IPS DF 4.7 (cell line): ENCODE data around the gene OR52M1.
"Not testable (repeated sequence)": the region's sequence is repeated elsewhere in the genome, so short reads cannot be mapped to it uniquely, and the experiment has no call there.

Experiments
- DNase-seq: peaks from one replicate; pipeline ENCODE4 v3.0.0-alpha.2; 2013; ENCODE audit warnings: low spot score; ENCODE audit errors: extremely low read depth

OR52M1 gene, protein sequence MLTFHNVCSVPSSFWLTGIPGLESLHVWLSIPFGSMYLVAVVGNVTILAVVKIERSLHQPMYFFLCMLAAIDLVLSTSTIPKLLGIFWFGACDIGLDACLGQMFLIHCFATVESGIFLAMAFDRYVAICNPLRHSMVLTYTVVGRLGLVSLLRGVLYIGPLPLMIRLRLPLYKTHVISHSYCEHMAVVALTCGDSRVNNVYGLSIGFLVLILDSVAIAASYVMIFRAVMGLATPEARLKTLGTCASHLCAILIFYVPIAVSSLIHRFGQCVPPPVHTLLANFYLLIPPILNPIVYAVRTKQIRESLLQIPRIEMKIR

GRCh38 chr11:4544891-4545290 is at the start of gene OR52M1:
Gene OR52M1 (plus strand): TSS chr11:4545191. CDS start chr11:4545191, 0 bp downstream.
- no peak for DNase-seq

- no peak for DNase-seq
These were observed 49.5 kb upstream of the OR52M1 start for GRCh38 chr11:4495487-4495886.

DNA sequence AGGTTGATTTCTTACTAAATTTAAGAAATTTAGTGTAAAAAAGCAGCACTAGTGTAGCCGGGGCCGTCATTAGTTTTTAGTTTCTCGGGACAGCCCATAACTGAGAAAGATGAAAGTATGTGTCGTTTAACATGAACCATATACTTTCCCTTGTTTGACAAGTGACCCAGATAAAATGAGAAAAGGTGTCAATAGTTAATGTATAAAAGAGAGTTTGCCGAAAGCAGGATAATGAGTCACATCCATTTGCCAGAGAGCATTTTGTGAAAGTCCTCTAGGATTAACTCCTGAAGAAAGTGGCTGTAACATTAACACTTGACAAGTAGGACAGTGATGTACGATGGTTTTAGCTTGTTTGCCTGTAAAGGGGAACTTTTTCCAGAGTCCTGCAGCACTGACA is 49.0 kb upstream of the OR52M1 start:
- no peak for DNase-seq

DNA sequence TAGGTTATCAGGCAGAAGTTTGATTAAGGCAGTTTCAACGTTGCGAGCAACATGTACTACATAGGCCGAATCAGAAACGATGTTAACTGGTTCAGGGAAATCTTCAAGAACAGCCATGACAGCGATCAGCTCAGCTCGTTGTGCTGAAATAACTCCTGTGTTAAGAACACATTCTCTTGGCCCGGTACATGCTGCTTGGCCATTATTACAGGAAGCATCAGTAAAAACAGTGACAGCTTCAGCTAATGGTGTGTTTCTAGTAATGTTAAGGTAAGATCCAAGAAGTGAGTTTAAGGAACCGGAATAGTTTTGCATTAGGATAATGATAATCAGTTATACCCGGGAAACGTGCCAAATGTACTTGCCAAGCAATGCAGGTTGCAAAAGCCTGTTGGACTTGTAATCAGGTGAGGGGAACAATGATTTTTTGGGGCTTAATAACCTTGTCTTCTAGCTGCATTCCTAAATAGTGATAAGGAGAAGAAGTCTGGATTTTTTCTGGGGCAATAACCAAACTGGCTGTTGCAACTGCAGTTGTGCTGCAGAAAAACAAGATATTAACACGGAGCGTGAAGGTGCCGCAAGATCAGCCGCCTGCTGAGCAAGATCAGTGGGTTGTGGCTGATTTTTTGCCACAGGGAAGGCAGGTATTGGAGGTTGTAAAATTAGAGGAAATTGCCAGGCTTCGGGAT is 48.3 kb upstream of the OR52M1 start:
- no peak for DNase-seq

DNA sequence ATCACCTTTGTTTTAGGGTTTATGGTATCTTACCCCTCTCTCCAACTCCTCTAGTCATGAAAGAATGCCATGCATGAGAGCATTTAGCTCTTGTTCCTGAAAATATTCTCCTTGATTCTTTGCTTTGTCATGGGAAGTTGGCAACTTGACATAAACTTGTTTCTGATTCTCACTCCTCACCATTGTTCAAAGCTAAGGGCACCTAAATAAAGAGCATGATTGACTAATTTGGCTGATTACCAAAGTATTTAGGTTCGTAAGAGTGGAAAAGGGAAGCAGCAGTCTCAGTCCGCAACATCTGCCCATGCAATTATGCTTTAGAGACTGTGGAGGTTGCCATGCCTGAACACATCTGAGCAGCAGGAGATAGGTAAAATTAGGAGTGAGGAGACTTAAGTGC is 36.1 kb upstream of the OR52M1 start:
- no peak for DNase-seq

DNA sequence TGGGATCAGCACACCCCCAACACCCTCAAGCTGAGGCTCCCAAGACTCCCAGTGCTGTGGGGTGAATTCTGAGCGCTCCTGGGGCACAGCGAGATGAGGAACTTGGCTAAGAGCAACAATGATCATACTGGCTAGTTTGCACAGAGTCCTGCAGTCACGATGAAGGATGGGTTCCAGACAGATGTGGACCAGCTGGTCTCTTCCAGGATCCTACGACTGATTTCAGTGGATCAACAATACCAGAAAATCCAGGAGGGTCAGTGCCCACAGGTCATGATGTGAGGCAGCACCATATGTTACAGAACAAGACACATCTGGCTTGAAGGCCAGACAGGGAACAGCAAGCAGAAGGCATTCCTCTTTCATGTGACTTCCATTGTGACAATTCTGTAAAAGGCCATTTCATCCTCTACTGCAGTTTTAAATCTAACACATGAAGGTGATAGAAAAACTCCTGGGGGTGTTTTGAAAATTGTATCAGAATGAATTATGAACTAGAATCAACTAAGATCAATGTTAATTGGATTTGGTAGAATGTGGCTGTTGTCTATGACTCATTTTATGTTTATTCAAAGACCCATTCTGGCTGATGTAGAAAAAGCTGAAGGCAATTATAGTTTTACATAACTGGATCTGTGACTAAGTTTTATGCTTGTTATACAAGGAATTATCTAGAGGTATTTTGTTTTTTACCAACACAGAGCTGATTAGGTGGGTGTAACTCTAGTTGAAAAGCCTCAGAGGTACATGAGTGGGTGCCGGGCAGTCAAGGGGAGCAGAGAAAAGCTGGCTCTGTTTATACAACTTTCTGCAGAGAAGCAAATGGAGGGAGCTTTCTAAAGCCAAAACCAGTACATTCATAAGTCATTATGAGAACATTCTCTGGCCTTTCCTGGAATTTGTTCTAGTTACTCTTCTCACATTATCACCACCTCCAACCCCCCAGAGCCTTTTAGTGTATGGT is 33.4 kb upstream of the OR52M1 start:
- no peak for DNase-seq

DNA sequence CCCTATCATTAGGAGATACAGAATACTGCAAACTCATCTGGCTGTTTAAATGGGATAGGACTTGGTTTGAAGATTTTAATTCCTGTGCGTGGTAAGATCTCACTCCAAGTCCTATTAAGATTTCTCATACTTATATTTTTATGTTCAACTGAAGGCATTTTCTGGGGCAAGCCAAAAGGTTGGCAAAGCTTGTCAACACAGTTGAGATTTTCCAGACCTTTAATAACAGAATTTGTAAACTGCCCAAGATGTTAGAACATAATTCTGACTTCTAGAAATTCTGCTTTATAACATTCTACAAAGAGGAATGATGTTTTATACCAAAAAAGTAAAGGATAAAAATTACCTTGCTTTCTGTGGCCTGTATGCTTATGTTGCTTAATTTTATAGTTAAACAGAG is 30.8 kb upstream of the OR52M1 start:
- no peak for DNase-seq

DNA sequence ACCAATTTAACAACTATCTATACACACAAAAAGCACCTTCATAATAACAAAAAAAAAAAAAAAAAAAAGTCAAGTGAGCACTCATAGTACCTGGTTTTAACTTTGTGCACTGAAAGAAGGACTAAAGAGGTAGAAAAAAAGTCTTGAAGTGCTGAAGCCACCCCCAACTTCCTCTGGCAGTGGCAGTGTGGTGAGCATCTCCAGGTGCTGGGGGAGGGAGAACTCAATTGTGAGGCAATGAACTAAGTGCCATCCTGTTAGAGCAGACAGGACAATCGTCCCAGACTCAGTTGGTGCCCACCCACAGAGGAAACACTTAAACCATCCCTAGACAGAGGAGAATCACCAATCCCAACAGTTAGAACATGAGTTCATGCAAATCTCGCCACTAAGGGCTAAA is 22.7 kb upstream of the OR52M1 start:
- no peak for DNase-seq

DNA sequence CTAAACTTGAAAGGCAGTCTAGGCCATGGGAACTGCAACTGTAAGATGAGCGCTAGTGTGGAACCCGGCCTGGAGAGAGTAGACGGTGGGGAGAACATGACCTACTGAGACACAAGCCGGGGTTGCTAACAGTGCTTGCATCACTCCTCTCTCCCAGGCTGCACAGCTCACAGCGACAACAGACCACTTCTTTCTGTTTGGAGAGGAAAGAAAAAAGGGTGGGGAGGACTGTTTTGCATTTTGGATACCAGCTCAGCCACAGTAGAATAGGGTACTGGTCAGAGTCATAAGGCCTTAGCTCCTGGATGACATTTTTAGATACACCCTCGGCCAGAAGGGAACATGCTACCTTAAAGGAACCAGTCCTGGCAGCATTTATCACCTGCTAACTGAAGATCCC is 22.2 kb upstream of the OR52M1 start:
- no peak for DNase-seq

DNA sequence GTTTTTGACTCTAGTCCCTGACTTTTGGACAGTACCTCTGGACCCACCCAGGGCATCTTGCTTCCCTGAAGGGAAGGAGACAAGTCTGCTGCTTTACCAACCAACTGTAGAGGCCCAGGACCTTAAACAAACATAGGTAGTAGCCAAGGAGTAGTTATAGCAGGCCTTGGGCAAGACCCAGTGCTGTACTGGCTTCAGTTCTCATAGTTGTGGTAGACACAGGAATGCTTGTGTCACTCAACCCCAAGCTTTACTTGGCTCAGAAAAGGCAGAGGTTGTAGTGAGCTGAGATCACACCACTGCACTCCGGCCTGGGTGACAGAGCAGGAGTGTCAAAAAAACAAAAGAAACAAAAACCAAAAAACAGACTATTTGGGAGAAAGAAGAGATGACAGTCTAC is 21.3 kb upstream of the OR52M1 start:
- no peak for DNase-seq

DNA sequence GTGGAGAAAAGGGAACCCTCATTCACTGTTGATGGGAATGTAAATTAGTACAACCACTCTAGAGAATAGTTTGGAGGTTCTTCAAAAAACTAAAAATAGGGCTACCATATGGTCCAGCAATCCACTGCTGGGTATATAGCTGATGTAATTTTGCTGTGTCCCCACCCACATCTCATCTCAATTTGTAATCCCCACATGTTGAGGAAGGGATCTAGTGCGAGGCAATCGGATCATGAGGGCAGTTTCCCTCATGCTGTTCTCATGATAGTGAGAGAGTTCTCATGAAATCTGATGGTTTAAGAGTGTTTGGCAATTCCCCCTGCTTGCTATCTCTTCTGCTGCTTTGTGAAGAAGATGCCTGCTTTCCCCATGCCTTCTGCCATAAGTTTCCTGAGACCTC is 17.1 kb upstream of the OR52M1 start:
- DNase-seq: no peak

DNA sequence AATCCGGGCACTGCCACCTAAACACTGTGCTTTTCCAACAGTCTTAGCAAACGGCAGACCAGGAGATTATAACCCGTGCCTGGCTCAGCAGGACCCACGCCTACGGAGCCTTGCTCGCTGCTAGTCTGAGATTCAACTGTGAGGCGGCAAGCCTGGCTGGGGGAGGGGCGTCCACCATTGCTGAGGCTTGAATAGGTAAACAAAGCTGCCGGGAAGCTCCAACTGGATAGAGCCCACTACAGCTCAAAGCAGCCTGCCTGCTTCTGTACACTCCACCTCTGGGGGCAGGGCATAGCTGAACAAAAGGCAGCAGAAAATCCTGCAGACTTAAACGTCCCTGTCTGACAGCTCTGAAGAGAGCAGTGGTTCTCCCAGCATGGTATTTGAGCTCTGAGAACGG is 13.3 kb upstream of the OR52M1 start:
- not testable (repeated sequence) for DNase-seq

DNA sequence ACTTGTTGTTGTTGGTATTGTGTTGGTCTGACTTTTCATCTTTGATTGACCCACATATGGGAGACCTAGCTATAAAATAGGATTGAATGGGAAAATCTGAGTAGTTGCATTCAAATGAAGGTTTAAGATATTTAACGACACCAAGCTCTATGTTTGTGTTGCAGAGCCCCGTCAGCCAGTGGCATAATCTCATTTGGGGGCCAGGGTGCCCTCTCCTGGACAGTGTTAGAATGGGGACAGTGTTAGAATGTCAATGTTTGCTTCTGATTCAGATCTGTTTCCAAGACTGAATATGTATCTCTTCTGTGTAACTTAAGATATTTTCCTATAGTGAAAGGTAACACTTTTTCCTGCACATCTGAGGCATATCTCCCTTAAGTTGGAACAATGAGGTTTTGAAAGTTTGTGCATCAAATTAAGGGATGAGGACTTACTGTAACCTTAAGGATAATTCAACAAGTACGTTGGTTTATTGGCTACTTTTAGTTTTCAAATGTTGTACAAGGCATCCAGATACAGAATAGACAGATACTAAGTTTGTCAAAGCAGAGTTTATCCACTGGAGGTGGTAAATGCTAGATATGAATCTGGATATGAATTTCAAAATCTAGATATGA is 5.3 kb upstream of the OR52M1 start:
- DNase-seq: no peak

GRCh38 chr11:4541071-4541470 is 3.9 kb upstream of the OR52M1 start:
- no peak for DNase-seq

DNA sequence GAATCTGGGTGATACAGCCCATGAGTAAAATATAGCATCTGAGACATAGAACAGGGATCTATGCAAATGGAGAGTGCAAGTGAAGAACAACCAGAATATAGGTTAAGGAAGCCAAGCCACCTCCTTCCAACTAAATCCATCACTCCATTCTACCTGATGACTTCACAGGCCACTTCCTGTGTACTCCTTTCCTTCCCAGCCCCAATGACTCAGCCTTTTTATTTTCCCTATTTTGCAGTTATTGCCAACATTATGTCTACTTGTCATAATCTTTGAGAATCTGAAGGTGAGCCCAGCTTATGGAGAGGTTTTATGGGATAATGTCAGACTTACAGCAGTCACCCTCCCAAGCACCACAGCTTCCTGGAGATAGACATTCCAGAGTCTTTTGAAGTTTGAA is 1.4 kb upstream of the OR52M1 start:
- DNase-seq: no peak

GRCh38 chr11:4546878-4547277 is 1.9 kb downstream of the OR52M1 start:
- DNase-seq: no peak

DNA sequence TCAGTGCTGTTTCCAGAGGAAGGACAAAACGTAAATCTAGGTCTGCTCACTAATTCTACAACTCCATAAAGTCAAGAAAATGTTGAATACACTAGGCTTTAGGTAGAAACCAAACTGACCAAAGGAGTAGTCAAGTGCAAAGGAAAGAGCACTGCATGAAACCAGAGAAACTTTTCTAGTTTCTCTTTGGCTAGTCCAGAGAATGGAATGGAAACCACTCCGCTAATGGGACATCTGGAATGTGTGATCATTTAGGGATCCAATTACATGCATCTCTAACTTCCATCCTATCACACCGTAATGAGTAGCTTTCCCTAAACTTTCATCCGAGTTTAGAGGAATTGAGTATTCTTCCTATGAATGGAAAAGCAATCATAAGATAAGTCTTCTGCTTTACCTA is 2.4 kb downstream of the OR52M1 start:
- DNase-seq: no peak

DNA sequence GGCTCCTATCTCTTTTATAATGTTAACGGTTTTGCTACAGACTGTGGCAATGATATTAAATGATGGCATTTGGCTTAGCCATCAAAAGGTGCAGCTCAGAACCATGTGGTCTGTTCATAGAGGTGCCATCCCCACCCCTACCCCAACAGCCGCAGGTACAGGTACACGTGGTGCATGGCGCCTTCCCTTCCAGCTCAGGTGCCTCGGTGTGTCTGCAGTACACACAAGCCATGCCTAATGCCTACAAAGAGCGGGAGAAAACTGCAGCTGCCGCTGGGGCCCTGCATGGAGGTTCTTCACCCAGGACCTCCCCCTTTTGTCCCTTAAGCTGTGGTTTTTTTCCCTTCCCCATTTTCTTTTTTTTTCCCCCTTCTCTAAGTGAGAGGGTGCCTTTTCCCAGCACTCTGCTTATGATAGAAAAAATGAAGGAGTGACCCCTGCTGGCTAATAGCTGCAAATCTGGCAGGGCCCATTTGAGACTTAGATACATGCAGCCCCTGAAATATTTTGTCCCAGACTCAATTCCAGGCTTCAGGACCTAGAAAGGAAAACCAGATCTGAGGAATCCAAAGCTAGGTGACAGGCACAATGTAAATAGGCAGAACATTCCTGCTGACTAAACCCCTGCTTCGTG is 6.5 kb downstream of the OR52M1 start:
- no peak for DNase-seq

GRCh38 chr11:4559527-4560440 is 14.8 kb downstream of the OR52M1 start:
- DNase-seq: no peak

DNA sequence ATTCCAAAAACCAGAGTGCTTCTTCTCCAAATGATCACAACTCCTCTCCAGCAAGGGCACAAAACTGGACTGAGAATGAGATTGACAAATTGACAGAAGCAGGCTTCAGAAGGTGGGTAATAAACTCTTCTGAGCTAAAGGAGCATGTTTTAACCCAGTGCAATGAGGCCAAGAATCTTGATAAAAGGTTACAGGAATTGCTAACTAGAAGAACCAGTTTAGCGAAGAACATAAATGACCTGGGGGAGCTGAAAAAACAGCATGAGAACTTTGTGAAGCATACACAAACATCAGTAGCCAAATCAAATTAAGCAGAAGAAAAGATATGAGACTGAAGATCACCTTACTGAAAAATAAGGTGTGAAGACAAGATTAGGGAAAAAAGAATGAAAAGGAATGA is 15.5 kb downstream of the OR52M1 start:
- no peak for DNase-seq
